Testis (tissue), 3 donors: ENCODE data around the gene SCO2. TPM values are rescaled to one million over a fixed set of nuclear protein-coding genes. Genes with fewer than 3 reads are reported as not detected.

ENCODE experiments used
- DNase-seq: peaks from one replicate; pipeline ENCODE4 v3.0.0-alpha.2; 2019
- H3K27ac ChIP-seq, 2 donors: fragments of 200-600 bp; sonication (generic); one replicate each; pipeline ENCODE4 v1.5.1; 2019
- H3K27me3 ChIP-seq: fragments of 200-600 bp; sonication (generic); one replicate; pipeline ENCODE4 v1.5.1; 2019
- H3K36me3 ChIP-seq: fragments of 200-600 bp; sonication (generic); one replicate; pipeline ENCODE4 v1.5.1; 2017; ENCODE audit warnings: low read depth; ENCODE audit errors: missing control alignments
- H3K4me1 ChIP-seq: fragments of 200-600 bp; sonication (generic); one replicate; pipeline ENCODE4 v1.5.1; 2019
- H3K4me3 ChIP-seq, 2 donors: fragments of 200-600 bp; sonication (generic); one replicate each; pipeline ENCODE4 v1.5.1; 2017 to 2019
- H3K9me3 ChIP-seq: fragments of 200-600 bp; sonication (generic); one replicate; pipeline ENCODE4 v1.5.1; 2017
- CTCF ChIP-seq, 3 experiments: fragments of 450-650 bp in 2 of 3; fragments of 200-600 bp in 1 of 3; sonication (generic) in 1 of 3; IDR thresholded peaks; one replicate each; pipeline ENCODE4 v1.5.1; 2016 to 2019; ENCODE audit warnings: antibody characterized with exemption in 3 of 3, mild to moderate bottlenecking in 2 of 3, moderate library complexity in 1 of 3
- POLR2A ChIP-seq: fragments of 450-650 bp; IDR thresholded peaks from one replicate; pipeline ENCODE4 v1.6.1; 2017; ENCODE audit warnings: antibody characterized with exemption, mild to moderate bottlenecking, moderate library complexity
- WGBS, 2 donors: methylation state at CpG; one replicate each; pipeline ENCODE4 v1.1.5; 2018; 5-methylcytosine and 5-hydroxymethylcytosine counted together
- intact Hi-C: fragments of 100-400 bp; cut with DNase I; formaldehyde crosslinking; loops from one replicate; pipeline ENCODE4 v1.15.1; 2023; ENCODE audit warnings: low total_unique reads
- polyA plus RNA-seq: library from polyadenylated mRNA; stranded (reverse); fragments of 350-450 nt; fragmentation: Illumina TruSeq; extraction: RNeasy Lipid Tissue Mini Kit (QIAGEN cat#74804); gene quantifications from one replicate; pipeline ENCODE4 v1.2.3, GENCODE V29; 2014; ENCODE audit warnings: low read depth, low replicate concordance; ENCODE audit not compliant: insufficient read depth
- total RNA-seq, 2 donors: library from RNA; depleted of rRNA; stranded (reverse); fragments of >200 nt; gene quantifications; one replicate each; pipeline ENCODE4 v1.2.3, GENCODE V29; 2016

Gene SCO2
- total and polyA plus RNA-seq, 3 donors from 2014 or later: 1.8 to 4.8 (median 4.1) TPM

- Histone ChIP-seq H3K36me3 (no peaks in the 10 kb centered on the region), H3K27me3 (no peaks in the 10 kb centered on the region), H3K27ac (no peak overlapping the region), H3K4me3 (no peak overlapping the region), H3K9me3 (no peaks in the 10 kb centered on the region), H3K4me1 (peaks cover 3% of the 10 kb centered on the region)
- intact Hi-C loops: no loop called here
- 79% methylated on average over 8 of the region's 8 CpGs for WGBS, 2 donors
- TF ChIP-seq POLR2A (no peak), CTCF (IDR thresholded peaks at IDR 0.05) (no peak)
- DNase-seq: no peak
Observed at GRCh38 chr22:50553310-50553709, 27.9 kb upstream of the SCO2 start.

- no peaks in the 10 kb centered on the region for H3K9me3 ChIP-seq
- TF ChIP-seq POLR2A (no peak), CTCF (IDR thresholded peaks at IDR 0.05) (no peak)
- H3K27me3 ChIP-seq: no peaks in the 10 kb centered on the region
- no peak overlapping the region for H3K27ac ChIP-seq
- no peaks in the 10 kb centered on the region for H3K36me3 ChIP-seq
- H3K4me3 ChIP-seq: no peak overlapping the region
- H3K4me1 ChIP-seq: peaks cover 11% of the 10 kb centered on the region
- no peak for DNase-seq
- 92% methylated on average over 10 to 11 of the region's 11 CpGs for WGBS, 2 donors
- intact Hi-C loops: no loop called here
Observed at GRCh38 chr22:50551160-50551752, 25.9 kb upstream of the SCO2 start.

GRCh38 chr22:50550395-50550794 lies 25.0 kb upstream of the SCO2 start:
- H3K27ac ChIP-seq: no peak overlapping the region
- intact Hi-C loops: no loop called here
- no peaks in the 10 kb centered on the region for H3K9me3 ChIP-seq
- H3K4me3 ChIP-seq: no peak overlapping the region
- H3K27me3 ChIP-seq: no peaks in the 10 kb centered on the region
- peaks cover 11% of the 10 kb centered on the region for H3K4me1 ChIP-seq
- no peak for TF ChIP-seq CTCF (IDR thresholded peaks at IDR 0.05)
- no peak for TF ChIP-seq POLR2A
- WGBS, 2 donors: 86 to 92% methylated on average over 8 of the region's 8 CpGs
- no peaks in the 10 kb centered on the region for H3K36me3 ChIP-seq
- no peak for DNase-seq

- peak overlapping the region in 1 of 2 donors; percentile 24 for H3K4me3 ChIP-seq
- DNase-seq: no peak
- intact Hi-C loops: no loop called here
- no peak overlapping the region for H3K27ac ChIP-seq
- H3K9me3 ChIP-seq: no peaks in the 10 kb centered on the region
- no peaks in the 10 kb centered on the region for H3K27me3 ChIP-seq
- peaks cover 11% of the 10 kb centered on the region for H3K4me1 ChIP-seq
- no peak for TF ChIP-seq POLR2A
- TF ChIP-seq CTCF (IDR thresholded peaks at IDR 0.05): no peak
- 65 to 84% methylated on average over 35 to 45 of the region's 68 CpGs for WGBS, 2 donors
- no peaks in the 10 kb centered on the region for H3K36me3 ChIP-seq
Observed at GRCh38 chr22:50548921-50549790, 23.8 kb upstream of the SCO2 start.
